IPS-NIHi7 (cell line): ENCODE results near the gene TPTE2.
"Not testable (repeated sequence)": the region's sequence is repeated elsewhere in the genome, so short reads cannot be mapped to it uniquely, and the experiment has no call there.

Source experiments
- DNase-seq: peaks from one replicate; pipeline ENCODE4 v3.0.0; 2012; ENCODE audit warnings: mixed read lengths; ENCODE audit errors: extremely low spot score

The TPTE2 gene

GRCh38 chr13:19561127-19561582 lies at the start of gene TPTE2:
Gene TPTE2 (minus strand): TSS chr13:19561532. CDS start chr13:19503234, 58,298 bp downstream.
- DNase-seq, result not testable (repeated sequence)

- no peak for DNase-seq
Measured at GRCh38 chr13:19607523-19608078, 46.3 kb upstream of the TPTE2 start.

GRCh38 chr13:19606737-19607136 lies 45.4 kb upstream of the TPTE2 start:
- no peak for DNase-seq

- DNase-seq, result no peak
Measured at GRCh38 chr13:19606152-19606551, 44.8 kb upstream of the TPTE2 start.

GRCh38 chr13:19605161-19605955 lies 44.0 kb upstream of the TPTE2 start:
- DNase-seq, result no peak

- no peak for DNase-seq
Measured at GRCh38 chr13:19604306-19604705, 43.0 kb upstream of the TPTE2 start.

- peak; percentile 79 for DNase-seq
Measured at GRCh38 chr13:19601749-19602725, 40.7 kb upstream of the TPTE2 start.

GRCh38 chr13:19597523-19597922 lies 36.2 kb upstream of the TPTE2 start:
- no peak for DNase-seq

- no peak for DNase-seq
Measured at GRCh38 chr13:19596960-19597361, 35.6 kb upstream of the TPTE2 start.

- no peak for DNase-seq
Measured at GRCh38 chr13:19596086-19596485, 34.8 kb upstream of the TPTE2 start.

- no peak for DNase-seq
Measured at GRCh38 chr13:19592657-19593180, 31.4 kb upstream of the TPTE2 start.

- no peak for DNase-seq
Measured at GRCh38 chr13:19591864-19592263, 30.5 kb upstream of the TPTE2 start.

- no peak for DNase-seq
Measured at GRCh38 chr13:19590423-19590822, 29.1 kb upstream of the TPTE2 start.

GRCh38 chr13:19589312-19589711 lies 28.0 kb upstream of the TPTE2 start:
- no peak for DNase-seq

- no peak for DNase-seq
Measured at GRCh38 chr13:19587635-19588300, 26.4 kb upstream of the TPTE2 start.

- no peak for DNase-seq
Measured at GRCh38 chr13:19586904-19587634, 25.7 kb upstream of the TPTE2 start.

GRCh38 chr13:19581675-19582074 lies 20.3 kb upstream of the TPTE2 start:
- no peak for DNase-seq

- no peak for DNase-seq
Measured at GRCh38 chr13:19575230-19575629, 13.9 kb upstream of the TPTE2 start.

- DNase-seq, result no peak
Measured at GRCh38 chr13:19573120-19573716, 11.9 kb upstream of the TPTE2 start.

- DNase-seq, result no peak
Measured at GRCh38 chr13:19572280-19572679, 10.9 kb upstream of the TPTE2 start.
